Cerebellar nuclear complex (tissue), 1 donor: Measurements from ENCODE around the gene BDH1.
A peak's percentile ranks its signal among the peaks of the same experiment; 100 is the strongest.

Experiments
- DNase-seq, 2 experiments: peaks; one replicate each; lab custom pipeline; 2025; lab: John Stamatoyannopoulos, UW

The BDH1 gene

GRCh38 chr3:197507081-197507480 lies 48.7 kb downstream of the BDH1 start:
- DNase-seq, result no peak

- DNase-seq, result no peak
These were observed 49.8 kb downstream of the BDH1 start for GRCh38 chr3:197505796-197506548.

GRCh38 chr3:197504641-197505121 lies 51.1 kb downstream of the BDH1 start:
- DNase-seq, result no peak

- no peak for DNase-seq
These were observed 51.5 kb downstream of the BDH1 start for GRCh38 chr3:197504229-197504628.

- DNase-seq, result no peak
These were observed 52.1 kb downstream of the BDH1 start for GRCh38 chr3:197503652-197504051.

- peak in 1 of 2 experiments; percentile 23 for DNase-seq
These were observed 53.7 kb downstream of the BDH1 start for GRCh38 chr3:197501879-197502620.

- no peak for DNase-seq
These were observed 54.3 kb downstream of the BDH1 start for GRCh38 chr3:197501496-197501878.

- no peak for DNase-seq
These were observed 55.0 kb downstream of the BDH1 start for GRCh38 chr3:197500812-197501211.

GRCh38 chr3:197499427-197499826 lies 56.3 kb downstream of the BDH1 start:
- DNase-seq, result no peak

GRCh38 chr3:197498499-197499241 lies 57.1 kb downstream of the BDH1 start:
- no peak for DNase-seq

- no peak for DNase-seq
These were observed 59.0 kb downstream of the BDH1 start for GRCh38 chr3:197496746-197497125.

GRCh38 chr3:197495999-197496745 lies 59.6 kb downstream of the BDH1 start:
- DNase-seq, result no peak

- DNase-seq, result no peak
These were observed 60.3 kb downstream of the BDH1 start for GRCh38 chr3:197495499-197495898.

- DNase-seq, result no peak
These were observed 60.7 kb downstream of the BDH1 start for GRCh38 chr3:197495059-197495455.

- DNase-seq, result no peak
These were observed 61.3 kb downstream of the BDH1 start for GRCh38 chr3:197494366-197495058.

GRCh38 chr3:197493049-197493448 lies 62.7 kb downstream of the BDH1 start:
- DNase-seq, result no peak

- DNase-seq, result no peak
These were observed 63.7 kb downstream of the BDH1 start for GRCh38 chr3:197491923-197492664.

GRCh38 chr3:197491478-197491877 lies 64.3 kb downstream of the BDH1 start:
- DNase-seq, result no peak

GRCh38 chr3:197490098-197491058 lies 65.4 kb downstream of the BDH1 start:
- no peak for DNase-seq
